ENCODE results near the gene AURKA.

DNA sequence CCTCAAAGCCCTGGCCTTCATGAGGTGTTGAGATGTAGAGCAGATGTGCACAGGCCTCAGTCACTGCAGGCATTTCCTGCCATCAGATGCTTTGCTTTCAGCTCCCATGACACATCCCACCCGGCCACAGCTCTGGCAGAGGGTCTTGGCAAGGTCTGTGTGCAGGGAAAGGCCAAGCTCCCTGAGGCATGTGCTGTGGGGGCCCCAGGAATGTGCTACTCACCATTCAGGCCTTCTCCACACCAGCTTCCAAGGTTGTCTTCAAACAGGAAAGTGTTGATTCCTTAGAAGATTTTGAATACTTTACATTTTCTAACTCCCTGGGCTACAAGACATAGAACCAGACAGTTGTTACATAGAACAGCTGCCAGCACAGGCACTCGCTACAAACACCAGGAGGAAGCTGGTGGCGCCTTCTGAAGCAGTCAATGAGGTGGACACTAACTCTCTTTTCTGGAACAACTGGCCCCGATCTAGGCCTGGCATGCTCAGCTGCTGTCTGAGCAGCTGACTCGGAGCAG lies 47.8 kb upstream of the AURKA start:
- TF ChIP-seq, protein P1, sequence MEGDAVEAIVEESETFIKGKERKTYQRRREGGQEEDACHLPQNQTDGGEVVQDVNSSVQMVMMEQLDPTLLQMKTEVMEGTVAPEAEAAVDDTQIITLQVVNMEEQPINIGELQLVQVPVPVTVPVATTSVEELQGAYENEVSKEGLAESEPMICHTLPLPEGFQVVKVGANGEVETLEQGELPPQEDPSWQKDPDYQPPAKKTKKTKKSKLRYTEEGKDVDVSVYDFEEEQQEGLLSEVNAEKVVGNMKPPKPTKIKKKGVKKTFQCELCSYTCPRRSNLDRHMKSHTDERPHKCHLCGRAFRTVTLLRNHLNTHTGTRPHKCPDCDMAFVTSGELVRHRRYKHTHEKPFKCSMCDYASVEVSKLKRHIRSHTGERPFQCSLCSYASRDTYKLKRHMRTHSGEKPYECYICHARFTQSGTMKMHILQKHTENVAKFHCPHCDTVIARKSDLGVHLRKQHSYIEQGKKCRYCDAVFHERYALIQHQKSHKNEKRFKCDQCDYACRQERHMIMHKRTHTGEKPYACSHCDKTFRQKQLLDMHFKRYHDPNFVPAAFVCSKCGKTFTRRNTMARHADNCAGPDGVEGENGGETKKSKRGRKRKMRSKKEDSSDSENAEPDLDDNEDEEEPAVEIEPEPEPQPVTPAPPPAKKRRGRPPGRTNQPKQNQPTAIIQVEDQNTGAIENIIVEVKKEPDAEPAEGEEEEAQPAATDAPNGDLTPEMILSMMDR (conservative IDR thresholded peaks at IDR 0.05; ENCODE audit: low read length): no peak
- no peak for TF ChIP-seq EZH2phosphoT487 (IDR thresholded peaks at IDR 0.05; ENCODE audit: borderline replicate concordance, low read depth, low read length)

All from OCI-LY7 (cell line).